ENCODE results near the gene MC1R. TPM values are rescaled to one million over a fixed set of nuclear protein-coding genes. Genes with fewer than 3 reads are reported as not detected.
"Not testable (repeated sequence)": the region's sequence is repeated elsewhere in the genome, so short reads cannot be mapped to it uniquely, and the experiment has no call there.

MC1R gene
- total RNA-seq, 2 donors from 2014 or later: 3.4 to 4.8 TPM

GRCh38 chr16:89931964-89932363 is 13.3 kb downstream of the MC1R start:
- H3K27ac Mint-ChIP-seq: no peak overlapping the region
- no peaks in the 10 kb centered on the region for H3K27me3 ChIP-seq (ENCODE audit: control insufficient read depth, insufficient read depth, low read length, poor library complexity, severe bottlenecking)
- H3K4me1 ChIP-seq (ENCODE audit: control insufficient read depth, insufficient read depth, low read length): no peaks in the 10 kb centered on the region
- peak; percentile 16 for DNase-seq
- H3K9ac ChIP-seq (ENCODE audit: extremely low read depth, low read length, poor library complexity, severe bottlenecking): no peak overlapping the region
- no peak for TF ChIP-seq CTCF (conservative IDR thresholded peaks at IDR 0.05)
- H3K36me3 Mint-ChIP-seq (ENCODE audit: low read depth): peaks cover 59% of the 10 kb centered on the region
- no peak overlapping the region for H3K27ac ChIP-seq (ENCODE audit: low read depth, low read length)
- no peaks in the 10 kb centered on the region for H3K4me1 Mint-ChIP-seq
- no peaks in the 10 kb centered on the region for H3K27me3 Mint-ChIP-seq (ENCODE audit: insufficient read depth)
- WGBS, 2 experiments (ENCODE audit: insufficient coverage in 1 of 2, insufficient read length in 1 of 2): 94 to 95% methylated on average over 5 to 6 of the region's 6 CpGs
- no peak overlapping the region for H3K4me3 ChIP-seq (ENCODE audit: low read length)
- no peaks in the 10 kb centered on the region for H3K9me3 ChIP-seq (ENCODE audit: control insufficient read depth, low read length)
- no peak overlapping the region for H3K4me3 Mint-ChIP-seq
- H3K9me3 Mint-ChIP-seq: no peaks in the 10 kb centered on the region
- peaks cover 72% of the 10 kb centered on the region for H3K36me3 ChIP-seq (ENCODE audit: control insufficient read depth, insufficient read depth, low read length)

GRCh38 chr16:89934019-89934418 is 15.4 kb downstream of the MC1R start:
- WGBS, 2 experiments (ENCODE audit: insufficient coverage in 1 of 2, insufficient read length in 1 of 2): 96 to 98% methylated on average over 16 to 29 of the region's 29 CpGs
- peaks cover 52% of the 10 kb centered on the region for H3K36me3 Mint-ChIP-seq (ENCODE audit: low read depth)
- not testable (repeated sequence) for H3K27ac Mint-ChIP-seq

GRCh38 chr16:89934611-89935553 is 16.2 kb downstream of the MC1R start:
- H3K27ac ChIP-seq (ENCODE audit: low read depth, low read length): no peak overlapping the region
- no peaks in the 10 kb centered on the region for H3K9me3 ChIP-seq (ENCODE audit: control insufficient read depth, low read length)
- H3K27ac Mint-ChIP-seq: no peak overlapping the region

More at GRCh38 chr16:89934019-89934418, 15.4 kb downstream of the MC1R start:
- not testable (repeated sequence) for H3K9ac ChIP-seq (ENCODE audit: extremely low read depth, low read length, poor library complexity, severe bottlenecking); DNase-seq; H3K27me3 ChIP-seq (ENCODE audit: control insufficient read depth, insufficient read depth, low read length, poor library complexity, severe bottlenecking); H3K27ac ChIP-seq (ENCODE audit: low read depth, low read length); H3K4me1 ChIP-seq (ENCODE audit: control insufficient read depth, insufficient read depth, low read length); H3K4me3 Mint-ChIP-seq; H3K9me3 Mint-ChIP-seq; H3K27me3 Mint-ChIP-seq (ENCODE audit: insufficient read depth); H3K9me3 ChIP-seq (ENCODE audit: control insufficient read depth, low read length); H3K4me3 ChIP-seq (ENCODE audit: low read length); H3K4me1 Mint-ChIP-seq
- H3K36me3 ChIP-seq (ENCODE audit: control insufficient read depth, insufficient read depth, low read length): peaks cover 59% of the 10 kb centered on the region

GRCh38 chr16:89935620-89936019 is 17.0 kb downstream of the MC1R start:
- H3K4me1 Mint-ChIP-seq; H3K9ac ChIP-seq (ENCODE audit: extremely low read depth, low read length, poor library complexity, severe bottlenecking); DNase-seq; H3K9me3 Mint-ChIP-seq; H3K27me3 Mint-ChIP-seq (ENCODE audit: insufficient read depth); H3K27ac ChIP-seq (ENCODE audit: low read depth, low read length); H3K4me1 ChIP-seq (ENCODE audit: control insufficient read depth, insufficient read depth, low read length); H3K4me3 Mint-ChIP-seq; H3K9me3 ChIP-seq (ENCODE audit: control insufficient read depth, low read length); H3K27me3 ChIP-seq (ENCODE audit: control insufficient read depth, insufficient read depth, low read length, poor library complexity, severe bottlenecking); H3K27ac Mint-ChIP-seq; H3K4me3 ChIP-seq (ENCODE audit: low read length): not testable (repeated sequence)
- H3K36me3 Mint-ChIP-seq (ENCODE audit: low read depth): peaks cover 43% of the 10 kb centered on the region
- H3K36me3 ChIP-seq (ENCODE audit: control insufficient read depth, insufficient read depth, low read length): peaks cover 48% of the 10 kb centered on the region
- 93 to 97% methylated on average over 13 to 24 of the region's 27 CpGs for WGBS, 2 experiments (ENCODE audit: insufficient coverage in 1 of 2, insufficient read length in 1 of 2)

More at GRCh38 chr16:89934611-89935553, 16.2 kb downstream of the MC1R start:
- TF ChIP-seq CTCF (conservative IDR thresholded peaks at IDR 0.05): no peak
- Mint-ChIP-seq H3K36me3 (ENCODE audit: low read depth) (peaks cover 44% of the 10 kb centered on the region), H3K9me3 (no peaks in the 10 kb centered on the region), H3K4me1 (no peaks in the 10 kb centered on the region), H3K4me3 (no peak overlapping the region), H3K27me3 (ENCODE audit: insufficient read depth) (no peaks in the 10 kb centered on the region)
- Histone ChIP-seq H3K9ac (ENCODE audit: extremely low read depth, low read length, poor library complexity, severe bottlenecking) (no peak overlapping the region), H3K36me3 (ENCODE audit: control insufficient read depth, insufficient read depth, low read length) (peaks cover 51% of the 10 kb centered on the region), H3K27me3 (ENCODE audit: control insufficient read depth, insufficient read depth, low read length, poor library complexity, severe bottlenecking) (no peaks in the 10 kb centered on the region), H3K4me3 (ENCODE audit: low read length) (no peak overlapping the region), H3K4me1 (ENCODE audit: control insufficient read depth, insufficient read depth, low read length) (no peaks in the 10 kb centered on the region)
- DNase-seq: peak; percentile 34
- WGBS, 2 experiments (ENCODE audit: insufficient coverage in 1 of 2, insufficient read length in 1 of 2): 96% methylated on average over 48 to 61 of the region's 61 CpGs

Measured in endodermal cell (in vitro differentiated cells).